Trophoblast cell (in vitro differentiated cells and primary cell): ENCODE results near the gene ASPA.

ENCODE experiments used
- DNase-seq, 2 donors: peaks; one replicate each; pipeline ENCODE4 v3.0.0-alpha.2; 2016
- H2AFZ ChIP-seq: 2 replicates; pipeline ENCODE4 v1.6.1; 2013; ENCODE audit warnings: low read length, moderate library complexity, mild to moderate bottlenecking; ENCODE audit not compliant: insufficient read depth, poor library complexity
- H2AK5ac ChIP-seq: 2 replicates; pipeline ENCODE4 v1.6.1; 2013; ENCODE audit warnings: mild to moderate bottlenecking, low read length
- H2BK120ac ChIP-seq: 2 replicates; pipeline ENCODE4 v1.6.1; 2013; ENCODE audit warnings: low read length, mild to moderate bottlenecking, moderate library complexity; ENCODE audit not compliant: insufficient read depth, poor library complexity
- H2BK12ac ChIP-seq: 2 replicates; pipeline ENCODE4 v1.6.1; 2013; ENCODE audit warnings: mild to moderate bottlenecking, low read length, moderate library complexity
- H2BK5ac ChIP-seq: 2 replicates; pipeline ENCODE4 v1.6.1; 2013; ENCODE audit warnings: low read length, low read depth, moderate library complexity, mild to moderate bottlenecking; ENCODE audit not compliant: poor library complexity
- H3K14ac ChIP-seq: 2 replicates; pipeline ENCODE4 v1.6.1; 2013; ENCODE audit warnings: mild to moderate bottlenecking, low read length
- H3K18ac ChIP-seq: 2 replicates; pipeline ENCODE4 v1.6.1; 2013; ENCODE audit warnings: mild to moderate bottlenecking, low read length
- H3K23ac ChIP-seq: 2 replicates; pipeline ENCODE4 v1.6.1; 2013; ENCODE audit warnings: low read length
- H3K27ac ChIP-seq: 2 replicates; pipeline ENCODE4 v1.5.1; 2013; ENCODE audit warnings: low read depth, mild to moderate bottlenecking, inconsistent platforms, low read length, moderate library complexity
- H3K27me3 ChIP-seq: 2 replicates; pipeline ENCODE4 v1.6.1; 2013; ENCODE audit warnings: inconsistent platforms, mild to moderate bottlenecking, low read length, moderate library complexity; ENCODE audit not compliant: insufficient read depth
- H3K36me3 ChIP-seq, 2 experiments: 1 replicate in 1 of 2; 2 replicates in 1 of 2; pipeline ENCODE4 v1.6.1; 2013; ENCODE audit warnings: low read length in 2 of 2, mild to moderate bottlenecking in 2 of 2, moderate library complexity in 1 of 2; ENCODE audit not compliant: insufficient read depth in 2 of 2, control insufficient read depth in 1 of 2
- H3K4ac ChIP-seq: 2 replicates; pipeline ENCODE4 v1.6.1; 2013; ENCODE audit warnings: low read depth, mild to moderate bottlenecking, low read length, moderate library complexity
- H3K4me1 ChIP-seq, 2 experiments: 1 replicate in 1 of 2; 2 replicates in 1 of 2; pipeline ENCODE4 v1.6.1; 2013; ENCODE audit warnings: low read length in 2 of 2, mild to moderate bottlenecking in 2 of 2, moderate library complexity in 1 of 2; ENCODE audit not compliant: insufficient read depth in 2 of 2, control insufficient read depth in 1 of 2
- H3K4me2 ChIP-seq: 2 replicates; pipeline ENCODE4 v1.6.1; 2013; ENCODE audit warnings: inconsistent platforms, mild to moderate bottlenecking, low read length, moderate library complexity
- H3K4me3 ChIP-seq: 2 replicates; pipeline ENCODE4 v1.5.1; 2013; ENCODE audit warnings: mild to moderate bottlenecking, low read depth, low read length, inconsistent platforms
- H3K79me1 ChIP-seq: one replicate; pipeline ENCODE4 v1.6.1; 2013; ENCODE audit warnings: low read length
- H3K79me2 ChIP-seq: 2 replicates; pipeline ENCODE4 v1.6.1; 2013; ENCODE audit warnings: low read length, mild to moderate bottlenecking; ENCODE audit not compliant: control insufficient read depth, insufficient read depth, poor library complexity
- H3K9ac ChIP-seq: 2 replicates; pipeline ENCODE4 v1.6.1; 2013; ENCODE audit warnings: mild to moderate bottlenecking, low read length
- H3K9me3 ChIP-seq: 2 replicates; pipeline ENCODE4 v1.6.1; 2013; ENCODE audit warnings: low read depth, mild to moderate bottlenecking, control low read depth, inconsistent platforms, low read length; ENCODE audit not compliant: insufficient read depth
- H4K12ac ChIP-seq: 2 replicates; pipeline ENCODE4 v1.6.1; 2013; ENCODE audit warnings: low read depth, mild to moderate bottlenecking, low read length, moderate library complexity
- H4K8ac ChIP-seq: 2 replicates; pipeline ENCODE4 v1.6.1; 2013; ENCODE audit warnings: low read depth, mild to moderate bottlenecking, low read length, moderate library complexity
- H4K91ac ChIP-seq: one replicate; pipeline ENCODE4 v1.6.1; 2013; ENCODE audit warnings: low read depth, mild to moderate bottlenecking, low read length, moderate library complexity
- WGBS: extraction: QIAGEN DNeasy Blood & Tissue Kit; methylation state at CpG from one replicate; pipeline ENCODE4 v1.1.7; 2013; ENCODE audit warnings: missing lambda C conversion rate; ENCODE audit not compliant: insufficient read length, insufficient coverage; ENCODE audit errors: extremely low coverage; 5-methylcytosine and 5-hydroxymethylcytosine counted together

The ASPA gene

DNA sequence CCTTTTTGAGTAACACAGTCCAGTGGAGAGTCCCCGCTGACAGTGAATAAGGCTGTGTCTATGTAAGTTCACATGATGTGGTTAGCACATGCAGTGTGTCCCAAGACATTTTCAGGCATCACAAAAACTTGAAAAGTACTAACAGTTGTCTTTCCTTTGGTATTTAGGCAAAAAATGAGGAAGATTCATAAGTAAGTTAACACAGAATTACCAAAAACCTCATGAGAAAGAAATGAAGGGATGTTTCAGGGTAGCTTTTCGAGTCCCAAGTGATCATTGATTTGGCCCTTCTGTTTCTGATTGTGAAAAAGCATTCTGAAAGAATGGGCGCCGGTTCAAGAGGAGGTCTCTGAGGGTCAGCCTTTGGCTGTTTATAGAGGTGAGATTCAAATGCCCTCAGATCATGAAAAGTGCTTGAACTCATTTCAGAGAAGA is 529 bp upstream of the ASPA start:
- WGBS: no CpG with 5 or more reads among the region's 4 CpGs
- H4K8ac ChIP-seq: no peak overlapping the region
- H3K9me3 ChIP-seq: no peaks in the 10 kb centered on the region
- H2AFZ ChIP-seq: no peak overlapping the region
- no peaks in the 10 kb centered on the region for H3K79me1 ChIP-seq
- H2AK5ac ChIP-seq: no peak overlapping the region
- no peak overlapping the region for H2BK12ac ChIP-seq
- H3K23ac ChIP-seq: no peak overlapping the region
- H4K91ac ChIP-seq: no peak overlapping the region
- H3K79me2 ChIP-seq: no peaks in the 10 kb centered on the region
- H3K27me3 ChIP-seq: no peaks in the 10 kb centered on the region
- no peaks in the 10 kb centered on the region for H3K36me3 ChIP-seq
- no peak overlapping the region for H2BK5ac ChIP-seq
- no peak overlapping the region for H3K18ac ChIP-seq
- no peak overlapping the region for H3K27ac ChIP-seq
- no peak overlapping the region for H3K14ac ChIP-seq
- no peak overlapping the region for H3K9ac ChIP-seq
- no peak overlapping the region for H3K4me3 ChIP-seq
- H2BK120ac ChIP-seq: no peak overlapping the region
- peaks cover 0 to under 1% of the 10 kb centered on the region in 2 experiments for H3K4me1 ChIP-seq
- no peak overlapping the region for H3K4me2 ChIP-seq
- no peak overlapping the region for H4K12ac ChIP-seq
- no peak overlapping the region for H3K4ac ChIP-seq
- DNase-seq: peak in 1 of 2 donors; percentile 14

DNA sequence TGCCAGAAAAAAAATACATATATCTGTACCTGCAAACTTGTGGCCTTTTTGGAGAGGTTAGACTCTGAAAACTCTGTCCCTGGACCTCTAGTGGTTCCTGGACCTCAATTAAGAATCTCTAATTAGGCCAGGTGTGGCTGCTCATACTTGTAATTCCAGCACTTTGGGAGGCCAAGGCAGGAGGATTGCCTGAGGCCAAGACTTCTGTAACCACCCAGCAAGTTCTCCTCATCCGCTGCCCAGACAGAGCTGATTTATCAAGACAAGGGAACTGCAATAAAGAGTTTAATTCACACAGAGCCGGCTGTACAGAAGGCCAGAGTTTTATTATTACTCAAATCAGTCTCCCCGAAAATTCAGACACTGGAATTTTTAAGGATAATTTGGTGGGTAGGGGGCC is 4.2 kb downstream of the ASPA start:
- Histone ChIP-seq H4K91ac (no peak overlapping the region), H3K4me3 (no peak overlapping the region), H2BK120ac (no peak overlapping the region), H3K18ac (no peak overlapping the region), H2BK12ac (no peak overlapping the region), H3K27me3 (no peaks in the 10 kb centered on the region), H2BK5ac (no peak overlapping the region), H2AFZ (no peak overlapping the region), H3K79me1 (no peaks in the 10 kb centered on the region), H4K8ac (no peak overlapping the region), H2AK5ac (no peak overlapping the region), H3K9ac (no peak overlapping the region), H3K4me1 (peaks cover 0 to 2% of the 10 kb centered on the region in 2 experiments), H3K14ac (no peak overlapping the region), H3K27ac (no peak overlapping the region), H3K4ac (no peak overlapping the region), H3K79me2 (no peaks in the 10 kb centered on the region), H3K4me2 (no peak overlapping the region), H3K23ac (no peak overlapping the region), H3K36me3 (no peaks in the 10 kb centered on the region), H4K12ac (no peak overlapping the region), H3K9me3 (no peaks in the 10 kb centered on the region)
- peak in 1 of 2 donors; percentile 40 for DNase-seq
- no CpG with 5 or more reads among the region's 3 CpGs for WGBS

DNA sequence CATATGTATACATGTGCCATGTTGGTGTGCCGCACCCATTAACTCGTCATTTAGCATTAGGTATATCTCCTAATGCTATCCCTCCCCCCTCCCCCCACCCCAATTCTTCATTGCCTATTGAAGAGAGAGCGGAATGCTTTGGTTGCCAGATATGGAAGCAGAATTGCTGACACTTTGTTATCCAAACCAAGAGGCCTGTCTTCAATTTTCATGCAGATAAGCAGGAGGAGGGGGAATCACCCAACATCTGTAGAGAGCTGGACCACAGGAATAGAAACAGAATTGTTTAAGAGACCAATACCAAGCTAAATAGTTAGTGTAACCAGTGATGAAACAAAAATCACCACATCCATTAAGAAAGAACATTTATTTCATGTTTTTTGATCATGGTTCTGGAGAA is 7.1 kb downstream of the ASPA start:
- Histone ChIP-seq H3K23ac (no peak overlapping the region), H3K4me1 (peaks cover 0 to 2% of the 10 kb centered on the region in 2 experiments), H4K8ac (no peak overlapping the region), H3K14ac (no peak overlapping the region), H3K79me1 (no peaks in the 10 kb centered on the region), H3K27me3 (no peaks in the 10 kb centered on the region), H2BK5ac (no peak overlapping the region), H2BK12ac (no peak overlapping the region), H3K79me2 (no peaks in the 10 kb centered on the region), H3K27ac (no peak overlapping the region), H4K12ac (no peak overlapping the region), H3K4me3 (no peak overlapping the region), H2AFZ (no peak overlapping the region), H3K9ac (no peak overlapping the region), H3K4me2 (no peak overlapping the region), H3K9me3 (no peaks in the 10 kb centered on the region), H4K91ac (no peak overlapping the region), H3K18ac (no peak overlapping the region), H2BK120ac (no peak overlapping the region), H3K36me3 (no peaks in the 10 kb centered on the region), H3K4ac (no peak overlapping the region), H2AK5ac (no peak overlapping the region)
- no CpG with 5 or more reads among the region's 3 CpGs for WGBS
- DNase-seq: no peak

DNA sequence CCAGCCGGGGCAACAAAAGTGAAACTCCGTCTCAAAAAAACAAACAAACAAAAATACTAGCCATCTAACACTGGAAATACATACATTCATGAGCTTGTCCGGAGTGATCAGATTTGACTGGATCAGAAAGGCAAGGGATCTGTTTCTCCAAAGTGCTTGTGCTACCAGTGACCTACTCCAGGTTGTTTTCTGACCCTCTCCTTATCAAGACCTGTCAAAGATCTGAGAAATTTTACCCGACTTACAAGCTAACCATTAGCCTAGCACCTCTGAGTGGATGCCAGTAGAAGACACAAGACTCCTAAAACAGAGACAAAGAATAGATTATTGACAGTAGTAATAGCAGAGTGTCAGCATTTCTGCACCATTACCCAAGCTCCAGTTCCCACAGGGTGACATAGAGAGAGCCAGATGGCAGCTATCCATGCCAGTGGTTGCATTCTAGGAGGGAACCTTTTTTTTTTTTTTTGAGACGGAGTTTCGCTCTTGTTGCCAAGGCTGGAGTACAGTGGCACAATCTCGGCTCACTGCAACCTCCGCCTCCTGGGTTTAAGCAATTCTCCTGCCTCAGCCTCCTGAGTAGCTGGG is 9.8 kb downstream of the ASPA start:
- Histone ChIP-seq H3K18ac (no peak overlapping the region), H3K9ac (no peak overlapping the region), H3K4me1 (no peaks in the 10 kb centered on the region), H2BK12ac (no peak overlapping the region), H3K4ac (no peak overlapping the region), H3K79me2 (no peaks in the 10 kb centered on the region), H3K27me3 (no peaks in the 10 kb centered on the region), H3K27ac (no peak overlapping the region), H2BK5ac (no peak overlapping the region), H3K4me2 (no peak overlapping the region), H4K12ac (no peak overlapping the region), H3K9me3 (no peaks in the 10 kb centered on the region), H4K8ac (no peak overlapping the region), H3K4me3 (no peak overlapping the region), H2AK5ac (no peak overlapping the region), H3K14ac (no peak overlapping the region), H3K23ac (no peak overlapping the region), H2AFZ (no peak overlapping the region), H4K91ac (no peak overlapping the region), H2BK120ac (no peak overlapping the region), H3K36me3 (no peaks in the 10 kb centered on the region), H3K79me1 (no peaks in the 10 kb centered on the region)
- no CpG with 5 or more reads among the region's 8 CpGs for WGBS
- DNase-seq: no peak
